ENCODE measurements around the gene LYST. TPM values are rescaled to one million over a fixed set of nuclear protein-coding genes. Genes with fewer than 3 reads are reported as not detected.
A peak's percentile ranks its signal among the peaks of the same experiment; 100 is the strongest.

Gene LYST
- total RNA-seq, 1 donor from 2014 or later: 7.2 TPM

DNA sequence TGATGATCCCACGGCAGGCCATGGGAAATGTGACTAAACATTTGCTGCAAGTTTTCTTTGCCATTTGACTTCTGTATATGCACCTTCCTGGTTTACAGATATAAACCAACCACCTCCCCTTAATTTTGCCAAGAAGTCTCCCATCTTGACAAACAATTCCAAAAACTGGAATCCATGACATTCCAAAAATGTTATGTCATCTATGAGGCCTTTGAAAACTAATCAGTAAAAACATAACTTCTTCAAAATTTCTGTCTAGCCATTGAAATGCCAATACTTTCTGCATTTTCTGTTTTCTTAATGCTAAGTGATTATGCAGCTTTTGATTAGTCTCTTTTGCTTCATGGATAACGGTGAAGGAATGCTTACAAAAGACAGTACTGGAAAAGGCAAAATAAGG, 84.1 kb downstream of the LYST start:
- no peaks in the 10 kb centered on the region for H3K27me3 Mint-ChIP-seq (ENCODE audit: low read depth)
- H3K36me3 Mint-ChIP-seq: no peaks in the 10 kb centered on the region
- TF ChIP-seq, protein P1, sequence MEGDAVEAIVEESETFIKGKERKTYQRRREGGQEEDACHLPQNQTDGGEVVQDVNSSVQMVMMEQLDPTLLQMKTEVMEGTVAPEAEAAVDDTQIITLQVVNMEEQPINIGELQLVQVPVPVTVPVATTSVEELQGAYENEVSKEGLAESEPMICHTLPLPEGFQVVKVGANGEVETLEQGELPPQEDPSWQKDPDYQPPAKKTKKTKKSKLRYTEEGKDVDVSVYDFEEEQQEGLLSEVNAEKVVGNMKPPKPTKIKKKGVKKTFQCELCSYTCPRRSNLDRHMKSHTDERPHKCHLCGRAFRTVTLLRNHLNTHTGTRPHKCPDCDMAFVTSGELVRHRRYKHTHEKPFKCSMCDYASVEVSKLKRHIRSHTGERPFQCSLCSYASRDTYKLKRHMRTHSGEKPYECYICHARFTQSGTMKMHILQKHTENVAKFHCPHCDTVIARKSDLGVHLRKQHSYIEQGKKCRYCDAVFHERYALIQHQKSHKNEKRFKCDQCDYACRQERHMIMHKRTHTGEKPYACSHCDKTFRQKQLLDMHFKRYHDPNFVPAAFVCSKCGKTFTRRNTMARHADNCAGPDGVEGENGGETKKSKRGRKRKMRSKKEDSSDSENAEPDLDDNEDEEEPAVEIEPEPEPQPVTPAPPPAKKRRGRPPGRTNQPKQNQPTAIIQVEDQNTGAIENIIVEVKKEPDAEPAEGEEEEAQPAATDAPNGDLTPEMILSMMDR (IDR thresholded peaks at IDR 0.05; ENCODE audit: unreplicated experiment): no peak
- peak overlapping the region; percentile 21 for H3K27ac Mint-ChIP-seq
- peaks cover 6% of the 10 kb centered on the region for H3K4me1 Mint-ChIP-seq
- no peak overlapping the region for H3K4me3 Mint-ChIP-seq
- H3K9me3 Mint-ChIP-seq: no peaks in the 10 kb centered on the region
- DNase-seq (ENCODE audit: low spot score in 2 of 2, unreplicated experiment in 2 of 2): no peak

DNA sequence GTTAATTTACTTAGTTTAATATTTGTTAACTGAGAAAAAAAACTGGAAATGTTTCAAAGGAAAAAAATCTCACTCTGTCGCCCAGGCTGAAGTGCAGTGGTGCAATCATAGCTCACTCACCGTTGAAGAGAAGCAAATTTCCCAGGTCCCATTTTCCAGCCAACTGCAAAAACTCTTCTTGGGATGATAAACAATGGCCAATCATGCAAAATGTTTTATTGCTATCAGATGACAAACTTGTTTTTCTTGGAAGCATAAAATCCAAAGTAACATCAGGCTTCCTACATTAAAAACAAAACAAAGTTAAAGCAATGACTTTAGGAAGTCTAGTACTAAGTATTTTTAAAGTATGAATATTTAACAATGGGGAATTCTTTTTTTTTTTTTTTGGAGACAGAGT, 84.9 kb downstream of the LYST start:
- H3K36me3 Mint-ChIP-seq: no peaks in the 10 kb centered on the region
- H3K4me3 Mint-ChIP-seq: no peak overlapping the region
- DNase-seq (ENCODE audit: low spot score in 2 of 2, unreplicated experiment in 2 of 2): no peak
- no peaks in the 10 kb centered on the region for H3K9me3 Mint-ChIP-seq
- H3K27ac Mint-ChIP-seq: no peak overlapping the region
- no peaks in the 10 kb centered on the region for H3K27me3 Mint-ChIP-seq (ENCODE audit: low read depth)
- H3K4me1 Mint-ChIP-seq: peaks cover 6% of the 10 kb centered on the region
- TF ChIP-seq, protein P1 (IDR thresholded peaks at IDR 0.05; ENCODE audit: unreplicated experiment): no peak

DNA sequence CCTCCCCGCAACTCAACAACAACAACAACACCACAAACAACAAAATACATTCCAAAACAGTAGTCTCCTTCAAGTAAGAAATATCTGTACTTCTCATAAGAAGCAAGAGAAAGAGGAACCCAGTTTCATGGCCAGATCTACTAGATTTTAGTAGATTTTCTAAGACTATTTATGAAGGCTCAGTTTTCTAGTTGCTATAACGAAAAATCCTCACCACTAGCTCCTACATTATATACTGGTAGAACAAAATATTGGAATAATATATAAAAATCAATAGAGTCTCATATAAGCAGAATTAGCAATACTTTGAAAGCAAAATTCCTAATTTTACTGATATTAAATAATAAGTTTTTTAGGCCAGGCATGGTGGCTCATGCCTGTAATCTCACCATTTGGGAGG, 86.9 kb downstream of the LYST start:
- TF ChIP-seq, protein P1 (IDR thresholded peaks at IDR 0.05; ENCODE audit: unreplicated experiment): no peak
- Mint-ChIP-seq H3K27ac (no peak overlapping the region), H3K36me3 (no peaks in the 10 kb centered on the region), H3K27me3 (ENCODE audit: low read depth) (no peaks in the 10 kb centered on the region), H3K4me1 (peaks cover 6% of the 10 kb centered on the region), H3K9me3 (no peaks in the 10 kb centered on the region), H3K4me3 (no peak overlapping the region)
- DNase-seq (ENCODE audit: low spot score in 2 of 2, unreplicated experiment in 2 of 2): no peak

DNA sequence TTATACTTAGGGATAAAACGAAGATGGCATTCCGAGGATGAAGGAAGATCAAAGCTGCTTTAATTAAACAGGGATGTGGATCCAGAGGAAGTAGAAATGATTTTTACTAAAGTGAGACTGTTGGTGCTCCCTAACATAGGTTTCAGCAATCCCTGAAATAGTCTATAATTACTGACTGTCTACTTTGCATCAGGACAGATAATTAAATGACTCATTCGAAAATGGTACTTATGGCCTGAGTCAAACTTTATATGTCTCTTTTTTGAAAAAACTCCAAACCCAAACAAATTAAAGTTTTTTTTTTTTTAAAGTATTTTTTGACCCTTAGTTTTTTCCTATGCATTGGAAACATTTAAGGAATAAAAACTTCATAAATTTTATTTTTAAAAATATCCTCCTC, 90.3 kb downstream of the LYST start:
- no peaks in the 10 kb centered on the region for H3K9me3 Mint-ChIP-seq
- H3K27me3 Mint-ChIP-seq (ENCODE audit: low read depth): no peaks in the 10 kb centered on the region
- no peak overlapping the region for H3K27ac Mint-ChIP-seq
- no peaks in the 10 kb centered on the region for H3K4me1 Mint-ChIP-seq
- H3K4me3 Mint-ChIP-seq: no peak overlapping the region
- TF ChIP-seq, protein P1 (IDR thresholded peaks at IDR 0.05; ENCODE audit: unreplicated experiment): no peak
- no peaks in the 10 kb centered on the region for H3K36me3 Mint-ChIP-seq
- no peak for DNase-seq (ENCODE audit: low spot score in 2 of 2, unreplicated experiment in 2 of 2)

DNA sequence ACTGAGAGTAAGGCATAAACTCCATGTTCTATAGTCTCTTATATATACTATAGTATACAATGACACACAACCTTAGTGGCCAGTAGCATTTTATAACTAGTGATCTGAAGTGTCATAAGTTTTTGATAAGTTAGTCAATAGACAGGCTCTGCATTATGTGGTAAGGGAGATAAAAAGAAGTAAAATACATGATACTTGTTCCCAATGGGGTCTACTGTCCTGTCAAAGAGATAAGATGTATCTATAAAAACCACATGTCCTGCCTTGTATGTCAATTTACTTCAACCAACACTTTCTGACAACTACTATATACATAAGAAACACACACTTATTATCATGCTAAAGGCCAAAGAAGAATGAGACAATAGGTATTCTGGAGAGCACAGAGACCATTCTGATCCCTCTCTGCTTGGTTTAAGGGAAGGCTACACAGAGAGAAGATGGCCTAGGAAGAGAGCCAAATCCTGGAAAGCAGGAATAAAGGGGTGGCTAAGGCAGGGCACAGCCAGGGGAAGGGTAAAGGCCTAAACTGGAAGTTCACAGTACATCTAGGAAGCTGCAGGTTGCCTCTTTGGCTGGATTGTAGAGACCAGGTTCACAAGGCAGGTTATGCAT, 91.4 kb downstream of the LYST start:
- Mint-ChIP-seq H3K4me1 (no peaks in the 10 kb centered on the region), H3K36me3 (no peaks in the 10 kb centered on the region), H3K27me3 (ENCODE audit: low read depth) (no peaks in the 10 kb centered on the region), H3K27ac (no peak overlapping the region), H3K9me3 (no peaks in the 10 kb centered on the region), H3K4me3 (no peak overlapping the region)
- TF ChIP-seq, protein P1 (IDR thresholded peaks at IDR 0.05; ENCODE audit: unreplicated experiment): no peak
- DNase-seq (ENCODE audit: low spot score in 2 of 2, unreplicated experiment in 2 of 2): no peak

DNA sequence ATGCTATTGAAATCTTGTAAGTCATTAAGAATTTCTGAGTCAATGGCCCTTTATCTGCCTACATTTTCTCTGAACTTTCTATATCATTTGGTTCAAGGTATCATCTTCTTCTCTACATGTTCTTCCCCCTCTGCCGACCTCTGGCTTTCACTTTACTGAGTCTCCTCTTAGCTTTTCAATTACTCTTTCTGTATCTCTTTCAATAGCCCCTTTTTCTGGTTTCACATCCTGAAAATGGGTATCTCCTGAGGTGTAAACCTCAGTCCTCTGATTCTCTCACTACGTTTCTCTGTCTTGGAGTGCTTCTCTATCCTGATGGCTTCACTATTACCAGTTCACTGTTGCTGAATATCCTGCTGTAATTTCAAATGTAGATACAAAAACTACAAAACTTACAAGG, 98.9 kb downstream of the LYST start:
- DNase-seq (ENCODE audit: low spot score in 2 of 2, unreplicated experiment in 2 of 2): no peak
- Mint-ChIP-seq H3K4me3 (no peak overlapping the region), H3K9me3 (no peaks in the 10 kb centered on the region), H3K36me3 (no peaks in the 10 kb centered on the region), H3K27me3 (ENCODE audit: low read depth) (no peaks in the 10 kb centered on the region), H3K27ac (no peak overlapping the region), H3K4me1 (no peaks in the 10 kb centered on the region)
- TF ChIP-seq, protein P1 (IDR thresholded peaks at IDR 0.05; ENCODE audit: unreplicated experiment): no peak

Data from mesothelial cell of epicardium (in vitro differentiated cells).